ENCODE results near the gene PRELID1. TPM values are rescaled to one million over a fixed set of nuclear protein-coding genes. Genes with fewer than 3 reads are reported as not detected.

PRELID1 gene
- total and polyA plus RNA-seq, 7 donors, result 59.3 to 330 (median 64.9) TPM

DNA sequence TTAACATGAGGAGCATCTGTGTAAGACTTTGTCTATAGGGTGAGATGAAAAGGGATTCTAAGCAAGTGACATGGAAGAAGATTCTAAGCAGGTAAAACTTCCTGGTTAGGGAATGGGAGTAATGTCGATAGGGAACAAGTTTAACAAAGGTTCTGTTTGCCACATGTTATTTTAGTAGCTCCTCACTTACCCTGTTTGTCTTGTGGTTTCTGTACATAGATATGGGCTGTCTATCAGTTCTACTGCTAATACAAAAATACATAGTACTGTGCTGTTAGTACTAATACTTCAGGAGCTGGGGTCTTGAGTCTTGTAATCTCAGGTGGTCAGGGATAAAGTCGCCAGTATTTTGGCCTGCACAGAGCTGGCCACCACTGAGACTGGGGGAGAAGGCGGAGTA is 32.9 kb upstream of the PRELID1 start:
- Histone ChIP-seq H3K27me3 (no peaks in the 10 kb centered on the region), H3K27ac (no peak overlapping the region), H3K4me3 (no peak overlapping the region), H3K4me1 (no peaks in the 10 kb centered on the region), H3K9me3 (no peaks in the 10 kb centered on the region), H3K36me3 (peaks cover 12 to 98% (median 31%) of the 10 kb centered on the region in 4 donors)
- WGBS, 2 donors, result 86 to 95% methylated on average over 3 of the region's 3 CpGs
- no peak for TF ChIP-seq POLR2A (IDR thresholded peaks at IDR 0.05)
- no peak for TF ChIP-seq CTCF (IDR thresholded peaks at IDR 0.05)
- no peak for TF ChIP-seq EP300 (IDR thresholded peaks at IDR 0.05)
- TF ChIP-seq POLR2AphosphoS5 (IDR thresholded peaks at IDR 0.05), result no peak
- intact Hi-C loops (cut with DNase I), result no loop called here
- no peak for DNase-seq

DNA sequence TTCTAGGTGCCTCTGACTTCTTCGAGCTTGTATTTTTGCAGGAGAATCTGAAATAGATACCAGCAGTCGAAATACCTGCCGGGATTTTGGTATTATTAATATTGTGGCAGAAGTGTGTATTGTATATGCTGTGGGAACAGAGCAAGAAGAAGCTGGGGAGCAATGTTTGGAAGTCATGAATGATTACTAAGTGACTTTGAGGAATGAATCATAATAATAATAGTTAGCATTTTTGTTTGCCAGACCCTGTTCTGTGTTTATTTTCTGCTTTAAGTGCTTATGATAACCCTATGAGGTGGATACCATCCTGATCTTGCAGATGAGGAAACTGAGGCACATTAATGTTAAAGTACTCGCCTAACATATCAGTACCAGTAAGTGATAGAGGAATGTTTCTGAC is 32.5 kb upstream of the PRELID1 start:
- Histone ChIP-seq H3K4me3 (no peak overlapping the region), H3K36me3 (peaks cover 17 to 98% (median 31%) of the 10 kb centered on the region in 4 donors), H3K27me3 (no peaks in the 10 kb centered on the region), H3K9me3 (no peaks in the 10 kb centered on the region), H3K4me1 (no peaks in the 10 kb centered on the region), H3K27ac (no peak overlapping the region)
- intact Hi-C loops (cut with DNase I), result no loop called here
- TF ChIP-seq CTCF (IDR thresholded peaks at IDR 0.05), result no peak
- 96 to 97% methylated on average over 4 of the region's 4 CpGs for WGBS, 2 donors
- DNase-seq, result no peak

GRCh38 chr5:177275883-177276282 is 27.7 kb upstream of the PRELID1 start:
- Histone ChIP-seq H3K27ac (no peak overlapping the region), H3K9me3 (no peaks in the 10 kb centered on the region), H3K4me1 (no peaks in the 10 kb centered on the region), H3K36me3 (peaks cover 6 to 84% (median 22%) of the 10 kb centered on the region in 4 donors), H3K27me3 (no peaks in the 10 kb centered on the region), H3K4me3 (no peak overlapping the region)
- intact Hi-C loops (cut with DNase I), result no loop called here
- TF ChIP-seq POLR2A (IDR thresholded peaks at IDR 0.05) (no peak), POLR2AphosphoS5 (IDR thresholded peaks at IDR 0.05) (no peak), CTCF (IDR thresholded peaks at IDR 0.05) (no peak), EP300 (IDR thresholded peaks at IDR 0.05) (no peak)
- DNase-seq, result no peak
- 95 to 97% methylated on average over 6 of the region's 6 CpGs for WGBS, 2 donors

DNA sequence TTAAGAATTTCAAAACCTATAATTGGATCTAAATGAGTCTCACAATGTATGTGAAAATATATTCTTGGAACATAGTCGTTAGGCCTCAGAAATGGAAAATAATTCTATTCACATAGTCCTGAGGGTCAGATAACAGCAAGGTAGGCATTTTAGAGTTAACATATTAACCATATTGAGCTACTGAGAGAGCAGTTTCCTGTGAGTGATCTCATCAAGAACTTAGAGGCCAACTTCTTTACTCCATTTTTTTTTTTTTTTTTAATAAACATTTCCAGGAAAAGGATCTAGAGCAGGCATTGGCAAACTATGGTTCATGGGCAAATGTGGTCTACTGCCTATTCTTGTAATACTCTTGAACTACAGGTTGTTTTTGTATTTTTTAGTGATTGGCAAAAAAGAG is 26.7 kb upstream of the PRELID1 start:
- H3K27me3 ChIP-seq, result no peaks in the 10 kb centered on the region
- WGBS, 2 donors, result 73 to 77% methylated on average over 1 of the region's 1 CpG
- no peaks in the 10 kb centered on the region for H3K9me3 ChIP-seq
- no peak overlapping the region for H3K27ac ChIP-seq
- peaks cover 10 to 86% (median 27%) of the 10 kb centered on the region in 4 donors for H3K36me3 ChIP-seq
- H3K4me3 ChIP-seq, result no peak overlapping the region
- H3K4me1 ChIP-seq, result no peaks in the 10 kb centered on the region
- TF ChIP-seq EP300 (IDR thresholded peaks at IDR 0.05), result no peak
- TF ChIP-seq POLR2A (IDR thresholded peaks at IDR 0.05), result no peak
- TF ChIP-seq POLR2AphosphoS5 (IDR thresholded peaks at IDR 0.05), result no peak
- TF ChIP-seq CTCF (IDR thresholded peaks at IDR 0.05), result no peak
- DNase-seq, result no peak
- intact Hi-C loops (cut with DNase I), result no loop called here

DNA sequence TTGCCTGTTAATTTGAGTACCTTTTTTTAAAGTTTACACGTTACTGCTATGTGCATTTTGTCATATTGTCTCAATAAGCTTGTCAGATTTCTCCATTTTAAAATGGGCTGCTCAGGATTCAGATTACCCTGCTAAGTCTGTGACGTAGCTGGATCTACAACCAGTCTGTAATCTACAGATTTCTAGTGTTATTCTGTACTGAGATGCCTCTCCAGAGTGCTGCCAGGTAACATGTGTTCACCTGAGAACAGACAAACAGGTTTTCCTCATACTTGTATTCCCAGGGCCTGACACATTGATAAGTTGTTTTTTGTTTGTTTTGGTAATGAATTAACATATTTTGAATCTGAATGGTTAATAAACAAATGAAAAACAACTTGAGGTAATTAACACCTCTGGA is 15.4 kb upstream of the PRELID1 start:
- Histone ChIP-seq H3K27me3 (no peaks in the 10 kb centered on the region), H3K36me3 (peaks cover 11 to 98% (median 60%) of the 10 kb centered on the region in 4 donors), H3K9me3 (no peaks in the 10 kb centered on the region), H3K4me3 (no peak overlapping the region), H3K27ac (no peak overlapping the region), H3K4me1 (no peaks in the 10 kb centered on the region)
- DNase-seq, result no peak
- WGBS, 2 donors, result 93 to 94% methylated on average over 2 of the region's 2 CpGs
- intact Hi-C loops (cut with DNase I), result no loop called here
- TF ChIP-seq CTCF (IDR thresholded peaks at IDR 0.05) (no peak), POLR2A (IDR thresholded peaks at IDR 0.05) (no peak), EP300 (IDR thresholded peaks at IDR 0.05) (no peak), POLR2AphosphoS5 (IDR thresholded peaks at IDR 0.05) (no peak)

Measured in sigmoid colon (tissue), 7 donors.